HG03354 (cell line): ENCODE measurements around the gene CCIN.
"Not testable (repeated sequence)": the region's sequence is repeated elsewhere in the genome, so short reads cannot be mapped to it uniquely, and the experiment has no call there.

ENCODE experiments used
- ATAC-seq: cut with Tn5 transposase; IDR thresholded peaks from one replicate; pipeline ENCODE4 v1.9.1; 2021; ENCODE audit warnings: mild to moderate bottlenecking; ENCODE audit not compliant: unreplicated experiment, poor library complexity, severe bottlenecking

The CCIN gene

GRCh38 chr9:36169166-36169565, at the start of gene CCIN:
CCIN (plus strand) TSS chr9:36169388; CDS start chr9:36169503, 115 bp downstream.
- no peak for ATAC-seq

- ATAC-seq, result no peak
These were observed 49.7 kb upstream of the CCIN start for GRCh38 chr9:36119476-36119875.

- ATAC-seq, result no peak
These were observed 48.5 kb upstream of the CCIN start for GRCh38 chr9:36120705-36121104.

GRCh38 chr9:36121971-36122370, 47.2 kb upstream of the CCIN start:
- ATAC-seq, result no peak

GRCh38 chr9:36123515-36123914, 45.7 kb upstream of the CCIN start:
- no peak for ATAC-seq

GRCh38 chr9:36125062-36125855, 43.9 kb upstream of the CCIN start:
- no peak for ATAC-seq

GRCh38 chr9:36126016-36126730, 43.0 kb upstream of the CCIN start:
- ATAC-seq, result no peak

GRCh38 chr9:36127652-36128244, 41.4 kb upstream of the CCIN start:
- no peak for ATAC-seq

- no peak for ATAC-seq
These were observed 40.8 kb upstream of the CCIN start for GRCh38 chr9:36128349-36128748.

- ATAC-seq, result no peak
These were observed 40.0 kb upstream of the CCIN start for GRCh38 chr9:36129139-36129538.

- not testable (repeated sequence) for ATAC-seq
These were observed 37.5 kb upstream of the CCIN start for GRCh38 chr9:36131666-36132065.

- ATAC-seq, result no peak
These were observed 37.1 kb upstream of the CCIN start for GRCh38 chr9:36132086-36132485.

- ATAC-seq, result no peak
These were observed 34.3 kb upstream of the CCIN start for GRCh38 chr9:36134761-36135505.

GRCh38 chr9:36135741-36136271, 33.4 kb upstream of the CCIN start:
- no peak for ATAC-seq

GRCh38 chr9:36136272-36136893, 32.8 kb upstream of the CCIN start, which contains the start of gene GLIPR2:
GLIPR2 (plus strand) TSS chr9:36136733; CDS start chr9:36136779, 46 bp downstream.
- peak; percentile 91 for ATAC-seq

GRCh38 chr9:36136894-36137391, 32.2 kb upstream of the CCIN start:
- peak; percentile 38 for ATAC-seq

GRCh38 chr9:36137392-36138004, 31.7 kb upstream of the CCIN start:
- peak; percentile 10 for ATAC-seq

GRCh38 chr9:36138496-36138895, 30.7 kb upstream of the CCIN start:
- ATAC-seq, result no peak

- no peak for ATAC-seq
These were observed 30.3 kb upstream of the CCIN start for GRCh38 chr9:36138901-36139300.
